Measurements from ENCODE around the gene PNPLA7.

The PNPLA7 gene

GRCh38 chr9:137433349-137433915 lies 116.8 kb downstream of the PNPLA7 start:
- Histone ChIP-seq H3K27ac (ENCODE audit: insufficient read depth, low read depth, low read length, poor library complexity, severe bottlenecking) (no peak overlapping the region), H3K36me3 (ENCODE audit: control insufficient read depth, insufficient read depth, low read length) (no peaks in the 10 kb centered on the region), H3K27me3 (ENCODE audit: control insufficient read depth, insufficient read depth, low read length, poor library complexity, severe bottlenecking) (no peaks in the 10 kb centered on the region), H3K9me3 (ENCODE audit: control insufficient read depth, low read length) (no peaks in the 10 kb centered on the region), H3K4me1 (ENCODE audit: control insufficient read depth, insufficient read depth, low read length) (peaks cover 6% of the 10 kb centered on the region), H3K4me3 (ENCODE audit: insufficient read depth, low read depth, low read length) (no peak overlapping the region)
- 85 to 86% methylated on average over 19 of the region's 19 CpGs for WGBS, 2 experiments

GRCh38 chr9:137432687-137433348 lies 117.4 kb downstream of the PNPLA7 start:
- H3K9me3 ChIP-seq (ENCODE audit: control insufficient read depth, low read length): no peaks in the 10 kb centered on the region
- H3K27me3 ChIP-seq (ENCODE audit: control insufficient read depth, insufficient read depth, low read length, poor library complexity, severe bottlenecking): no peaks in the 10 kb centered on the region
- H3K4me3 ChIP-seq (ENCODE audit: insufficient read depth, low read depth, low read length): no peak overlapping the region
- H3K4me1 ChIP-seq (ENCODE audit: control insufficient read depth, insufficient read depth, low read length): peaks cover 6% of the 10 kb centered on the region
- H3K27ac ChIP-seq (ENCODE audit: insufficient read depth, low read depth, low read length, poor library complexity, severe bottlenecking): no peak overlapping the region
- 91% methylated on average over 20 of the region's 20 CpGs for WGBS, 2 experiments
- no peaks in the 10 kb centered on the region for H3K36me3 ChIP-seq (ENCODE audit: control insufficient read depth, insufficient read depth, low read length)

- Histone ChIP-seq H3K4me1 (ENCODE audit: control insufficient read depth, insufficient read depth, low read length) (peaks cover 6% of the 10 kb centered on the region), H3K9me3 (ENCODE audit: control insufficient read depth, low read length) (no peaks in the 10 kb centered on the region), H3K4me3 (ENCODE audit: insufficient read depth, low read depth, low read length) (no peak overlapping the region), H3K27ac (ENCODE audit: insufficient read depth, low read depth, low read length, poor library complexity, severe bottlenecking) (no peak overlapping the region), H3K27me3 (ENCODE audit: control insufficient read depth, insufficient read depth, low read length, poor library complexity, severe bottlenecking) (no peaks in the 10 kb centered on the region), H3K36me3 (ENCODE audit: control insufficient read depth, insufficient read depth, low read length) (no peaks in the 10 kb centered on the region)
- WGBS, 2 experiments: 89% methylated on average over 21 of the region's 21 CpGs
Measured at GRCh38 chr9:137431416-137431931, 118.7 kb downstream of the PNPLA7 start.

GRCh38 chr9:137430723-137431415 lies 119.3 kb downstream of the PNPLA7 start:
- Histone ChIP-seq H3K27ac (ENCODE audit: insufficient read depth, low read depth, low read length, poor library complexity, severe bottlenecking) (no peak overlapping the region), H3K9me3 (ENCODE audit: control insufficient read depth, low read length) (no peaks in the 10 kb centered on the region), H3K4me3 (ENCODE audit: insufficient read depth, low read depth, low read length) (no peak overlapping the region), H3K4me1 (ENCODE audit: control insufficient read depth, insufficient read depth, low read length) (peaks cover 6% of the 10 kb centered on the region), H3K27me3 (ENCODE audit: control insufficient read depth, insufficient read depth, low read length, poor library complexity, severe bottlenecking) (no peaks in the 10 kb centered on the region), H3K36me3 (ENCODE audit: control insufficient read depth, insufficient read depth, low read length) (no peaks in the 10 kb centered on the region)
- 87 to 88% methylated on average over 27 of the region's 27 CpGs for WGBS, 2 experiments

GRCh38 chr9:137429974-137430722 lies 120.1 kb downstream of the PNPLA7 start:
- no peaks in the 10 kb centered on the region for H3K27me3 ChIP-seq (ENCODE audit: control insufficient read depth, insufficient read depth, low read length, poor library complexity, severe bottlenecking)
- H3K27ac ChIP-seq (ENCODE audit: insufficient read depth, low read depth, low read length, poor library complexity, severe bottlenecking): no peak overlapping the region
- H3K4me3 ChIP-seq (ENCODE audit: insufficient read depth, low read depth, low read length): no peak overlapping the region
- H3K4me1 ChIP-seq (ENCODE audit: control insufficient read depth, insufficient read depth, low read length): peaks cover 6% of the 10 kb centered on the region
- 79 to 83% methylated on average over 34 of the region's 34 CpGs for WGBS, 2 experiments
- no peaks in the 10 kb centered on the region for H3K36me3 ChIP-seq (ENCODE audit: control insufficient read depth, insufficient read depth, low read length)
- no peaks in the 10 kb centered on the region for H3K9me3 ChIP-seq (ENCODE audit: control insufficient read depth, low read length)

- H3K4me1 ChIP-seq (ENCODE audit: control insufficient read depth, insufficient read depth, low read length): peaks cover 6% of the 10 kb centered on the region
- no peaks in the 10 kb centered on the region for H3K9me3 ChIP-seq (ENCODE audit: control insufficient read depth, low read length)
- WGBS, 2 experiments: 88 to 92% methylated on average over 14 of the region's 14 CpGs
- no peak overlapping the region for H3K4me3 ChIP-seq (ENCODE audit: insufficient read depth, low read depth, low read length)
- peaks cover 4% of the 10 kb centered on the region for H3K27me3 ChIP-seq (ENCODE audit: control insufficient read depth, insufficient read depth, low read length, poor library complexity, severe bottlenecking)
- no peak overlapping the region for H3K27ac ChIP-seq (ENCODE audit: insufficient read depth, low read depth, low read length, poor library complexity, severe bottlenecking)
- H3K36me3 ChIP-seq (ENCODE audit: control insufficient read depth, insufficient read depth, low read length): no peaks in the 10 kb centered on the region
Measured at GRCh38 chr9:137429546-137429890, 120.7 kb downstream of the PNPLA7 start.

- Histone ChIP-seq H3K9me3 (ENCODE audit: control insufficient read depth, low read length) (no peaks in the 10 kb centered on the region), H3K27ac (ENCODE audit: insufficient read depth, low read depth, low read length, poor library complexity, severe bottlenecking) (no peak overlapping the region), H3K4me3 (ENCODE audit: insufficient read depth, low read depth, low read length) (no peak overlapping the region), H3K4me1 (ENCODE audit: control insufficient read depth, insufficient read depth, low read length) (peaks cover 6% of the 10 kb centered on the region), H3K27me3 (ENCODE audit: control insufficient read depth, insufficient read depth, low read length, poor library complexity, severe bottlenecking) (peaks cover 8% of the 10 kb centered on the region), H3K36me3 (ENCODE audit: control insufficient read depth, insufficient read depth, low read length) (no peaks in the 10 kb centered on the region)
- whole genome bisulfite sequencing, 2 experiments: 93 to 94% methylated on average over 27 of the region's 27 CpGs
Measured at GRCh38 chr9:137428841-137429545, 121.2 kb downstream of the PNPLA7 start.

GRCh38 chr9:137428311-137428630 lies 121.9 kb downstream of the PNPLA7 start:
- no peak overlapping the region for H3K27ac ChIP-seq (ENCODE audit: insufficient read depth, low read depth, low read length, poor library complexity, severe bottlenecking)
- H3K9me3 ChIP-seq (ENCODE audit: control insufficient read depth, low read length): no peaks in the 10 kb centered on the region
- H3K4me3 ChIP-seq (ENCODE audit: insufficient read depth, low read depth, low read length): no peak overlapping the region
- H3K36me3 ChIP-seq (ENCODE audit: control insufficient read depth, insufficient read depth, low read length): no peaks in the 10 kb centered on the region
- H3K27me3 ChIP-seq (ENCODE audit: control insufficient read depth, insufficient read depth, low read length, poor library complexity, severe bottlenecking): peaks cover 15% of the 10 kb centered on the region
- peaks cover 6% of the 10 kb centered on the region for H3K4me1 ChIP-seq (ENCODE audit: control insufficient read depth, insufficient read depth, low read length)
- WGBS, 2 experiments: 86 to 91% methylated on average over 6 of the region's 6 CpGs

GRCh38 chr9:137427454-137428310 lies 122.5 kb downstream of the PNPLA7 start:
- Histone ChIP-seq H3K4me1 (ENCODE audit: control insufficient read depth, insufficient read depth, low read length) (peaks cover 6% of the 10 kb centered on the region), H3K27ac (ENCODE audit: insufficient read depth, low read depth, low read length, poor library complexity, severe bottlenecking) (no peak overlapping the region), H3K36me3 (ENCODE audit: control insufficient read depth, insufficient read depth, low read length) (no peaks in the 10 kb centered on the region), H3K4me3 (ENCODE audit: insufficient read depth, low read depth, low read length) (no peak overlapping the region), H3K9me3 (ENCODE audit: control insufficient read depth, low read length) (no peaks in the 10 kb centered on the region), H3K27me3 (ENCODE audit: control insufficient read depth, insufficient read depth, low read length, poor library complexity, severe bottlenecking) (peaks cover 19% of the 10 kb centered on the region)
- WGBS, 2 experiments: 86% methylated on average over 27 of the region's 27 CpGs

All from ectodermal cell (in vitro differentiated cells).